K562 (cell line): Measurements from ENCODE around the gene IL26. TPM values are rescaled to one million over a fixed set of nuclear protein-coding genes. Genes with fewer than 3 reads are reported as not detected.
A peak's percentile ranks its signal among the peaks of the same experiment; 100 is the strongest.

Experiments
- ARID1B ChIP-seq: fragments of 450-650 bp; IDR thresholded peaks from 2 replicates; pipeline ENCODE4 v1.6.1; 2016; ENCODE audit warnings: antibody characterized with exemption, mild to moderate bottlenecking, inconsistent platforms
- CHD4 ChIP-seq: fragments of 200-600 bp; sonication (generic); IDR thresholded peaks from 3 replicates; pipeline ENCODE4 v1.6.1; 2012; ENCODE audit warnings: low read depth, mild to moderate bottlenecking, mixed read lengths, low read length, inconsistent platforms; ENCODE audit not compliant: insufficient read depth, insufficient replicate concordance, poor library complexity, severe bottlenecking
- E2F3 ChIP-seq: fragments of 250-450 bp; sonication (Bioruptor Pico); IDR thresholded peaks from 2 replicates; pipeline ENCODE4 v1.4.0; 2020; ENCODE audit warnings: mild to moderate bottlenecking
- ETS2 ChIP-seq: IDR thresholded peaks from 2 replicates; pipeline ENCODE4 v1.6.1; 2016; ENCODE audit warnings: borderline replicate concordance, missing genetic modification characterization, mild to moderate bottlenecking, moderate library complexity, missing compliant biosample characterization; ENCODE audit not compliant: poor library complexity, severe bottlenecking
- GTF2E2 ChIP-seq: fragments of 200-800 bp; sonication (Bioruptor generic); IDR thresholded peaks from 2 replicates; pipeline ENCODE4 v1.6.1; 2016; ENCODE audit warnings: missing genetic modification characterization, missing compliant biosample characterization
- HINFP ChIP-seq: fragments of 450-650 bp; conservative IDR thresholded peaks from 2 replicates; pipeline ENCODE4 v1.6.1; 2016; ENCODE audit warnings: missing genetic modification characterization, low read depth, mild to moderate bottlenecking, control low read depth, missing compliant biosample characterization
- IRF1 ChIP-seq: sonication (generic); formaldehyde crosslinking; IDR thresholded peaks from 2 replicates; pipeline ENCODE4 v1.8.0; 2022; ENCODE audit warnings: missing genetic modification reagents, mild to moderate bottlenecking, borderline replicate concordance
- KDM4B ChIP-seq, 2 experiments: fragments of 450-650 bp in 1 of 2; sonication (generic) in 1 of 2; IDR thresholded peaks; 2 replicates each; pipeline ENCODE4 v1.6.1; 2016 to 2017; ENCODE audit warnings: borderline replicate concordance in 2 of 2, antibody characterized with exemption in 1 of 2, low read depth in 1 of 2, mild to moderate bottlenecking in 1 of 2
- KLF6 ChIP-seq: fragments of 250-450 bp; sonication (Bioruptor Pico); IDR thresholded peaks from 2 replicates; pipeline ENCODE4 v1.4.0; 2020; ENCODE audit warnings: mild to moderate bottlenecking, moderate library complexity, borderline replicate concordance
- MCM7 ChIP-seq, 2 experiments: fragments of 450-650 bp; IDR thresholded peaks; 2 replicates each; pipeline ENCODE4 v1.6.1; 2016 to 2018
- POLR2B ChIP-seq: fragments of 450-650 bp; IDR thresholded peaks from 2 replicates; pipeline ENCODE4 v1.6.1; 2018; ENCODE audit warnings: low read depth; ENCODE audit not compliant: partially characterized antibody
- RBM34 ChIP-seq: fragments of 200-400 bp; formaldehyde crosslinking; IDR thresholded peaks from 2 replicates; pipeline ENCODE4 v1.6.1; 2018; ENCODE audit warnings: low read length, borderline replicate concordance; ENCODE audit not compliant: insufficient read depth
- SIRT6 ChIP-seq: IDR thresholded peaks from one replicate; pipeline ENCODE4 v1.6.1; 2012; ENCODE audit warnings: low read depth, mild to moderate bottlenecking, control low read depth, inconsistent platforms, low read length, moderate library complexity
- SMAD3 ChIP-seq: fragments of 450-650 bp; formaldehyde crosslinking; conservative IDR thresholded peaks from 2 replicates; pipeline ENCODE4 v1.4.0; 2020; ENCODE audit warnings: mild to moderate bottlenecking
- SMAD4 ChIP-seq: fragments of 250-450 bp; sonication (Bioruptor Pico); conservative IDR thresholded peaks from 2 replicates; pipeline ENCODE4 v1.8.0; 2021; ENCODE audit warnings: inconsistent platforms, mild to moderate bottlenecking, moderate library complexity
- SUPT5H ChIP-seq: fragments of 450-650 bp; IDR thresholded peaks from 2 replicates; pipeline ENCODE4 v1.6.1; 2016
- TCFL5 ChIP-seq: fragments of 250-450 bp; sonication (Bioruptor Pico); conservative IDR thresholded peaks from 2 replicates; pipeline ENCODE4 v1.6.1; 2021; ENCODE audit warnings: mild to moderate bottlenecking, moderate library complexity, matching md5 sums
- TFAP4 ChIP-seq: sonication (generic); formaldehyde crosslinking; IDR thresholded peaks from 2 replicates; pipeline ENCODE4 v1.8.0; 2022; ENCODE audit warnings: missing genetic modification reagents, mild to moderate bottlenecking, moderate library complexity, borderline replicate concordance
- TRIM24 ChIP-seq, 2 experiments: fragments of 450-650 bp; IDR thresholded peaks; 2 replicates each; pipeline ENCODE4 v1.6.1; 2016
- ZKSCAN8 ChIP-seq: fragments of 200-800 bp; sonication (Bioruptor generic); IDR thresholded peaks from 2 replicates; pipeline ENCODE4 v1.6.1; 2016; ENCODE audit warnings: missing genetic modification characterization, missing compliant biosample characterization
- ZNF280A ChIP-seq: fragments of 450-650 bp; IDR thresholded peaks from 2 replicates; pipeline ENCODE4 v1.6.1; 2018; ENCODE audit warnings: mild to moderate bottlenecking, low read depth; ENCODE audit not compliant: partially characterized antibody
- ZNF551 ChIP-seq: fragments of 250-450 bp; sonication (Bioruptor Pico); IDR thresholded peaks from 2 replicates; pipeline ENCODE4 v1.5.0; 2021; ENCODE audit warnings: mild to moderate bottlenecking, moderate library complexity
- polyA plus RNA-seq, 8 experiments: library from polyadenylated mRNA; depleted of rRNA in 4 of 8; stranded (reverse) in 5 of 8; unstranded in 3 of 8; fragments of >200 nt; fragmentation: Nextera tagmentation in 2 of 8; fragmentation: Illumina TruSeq in 1 of 8; extraction: Ambion mirVana in 2 of 8; extraction: Trizol in 1 of 8; gene quantifications; 2 replicates each; pipeline versions ENCODE4 v1.2.1 to v1.2.3, GENCODE V29; 2011 to 2014; ENCODE audit warnings: inconsistent platforms in 1 of 8, missing spikeins in 1 of 8
- total RNA-seq, 7 experiments: library from RNA; depleted of rRNA in 6 of 7; stranded (reverse); fragments of >200 nt in 6 of 7; fragmentation: Illumina TruSeq in 2 of 7; extraction: Trizol in 2 of 7; gene quantifications; 2 replicates each; pipeline versions ENCODE4 v1.2.1 to v1.2.3, GENCODE V29; 2011 to 2021; ENCODE audit warnings: low replicate concordance in 1 of 7

IL26 gene
- total and polyA plus RNA-seq, 9 of the 15 experiments (the other 6 are each of a cell fraction or from before 2014, with no cell fraction given): not detected

- TF ChIP-seq ARID1B: peak; percentile 52; the same call in 1 of the 2 replicates
- no peak for TF ChIP-seq POLR2B
- TF ChIP-seq CHD4: no peak
- no peak for TF ChIP-seq TCFL5 (CRISPR knock-in tag)
- TF ChIP-seq ZNF280A: no peak
- TF ChIP-seq MCM7 (IDR thresholded peaks at IDR 0.05): no peak
- TF ChIP-seq TRIM24 (IDR thresholded peaks at IDR 0.05): no peak
- TF ChIP-seq RBM34: no peak
- TF ChIP-seq ZNF551 (CRISPR knock-in tag): no peak
- TF ChIP-seq IRF1 (CRISPR knock-in tag): no peak
- TF ChIP-seq ETS2 (tag): no peak
- TF ChIP-seq TFAP4 (CRISPR knock-in tag): no peak
- no peak for TF ChIP-seq SMAD3 (CRISPR knock-in tag)
- TF ChIP-seq ZKSCAN8 (CRISPR knock-in tag): no peak; the same call in 1 of the 2 replicates
- peak; percentile 58; the same call in 1 of the 2 replicates for TF ChIP-seq GTF2E2
- TF ChIP-seq KDM4B (IDR thresholded peaks at IDR 0.05; ENCODE audit: borderline replicate concordance in 2 of 2, low read depth in 1 of 2): no peak
- TF ChIP-seq KLF6 (CRISPR knock-in tag): no peak
- TF ChIP-seq HINFP (tag): no peak
- no peak for TF ChIP-seq SIRT6
- peak; percentile 88 for TF ChIP-seq SMAD4 (CRISPR knock-in tag)
- no peak for TF ChIP-seq SUPT5H
- TF ChIP-seq E2F3: no peak
Observed at GRCh38 chr12:68178774-68179439, 46.7 kb downstream of the IL26 start (continued).
